NAMALWA (cell line): ENCODE measurements around the gene PLIN3.
"Not testable (repeated sequence)": the region's sequence is repeated elsewhere in the genome, so short reads cannot be mapped to it uniquely, and the experiment has no call there.

Experiments
- DNase-seq: peaks from one replicate; pipeline ENCODE4 v3.0.0-alpha.2; 2015; ENCODE audit warnings: low spot score

PLIN3 gene

GRCh38 chr19:4891066-4891465 is 23.6 kb upstream of the PLIN3 start:
- no peak for DNase-seq

- no peak for DNase-seq
Measured at GRCh38 chr19:4889034-4889815, 21.8 kb upstream of the PLIN3 start.

GRCh38 chr19:4887803-4888202 is 20.3 kb upstream of the PLIN3 start:
- DNase-seq = not testable (repeated sequence)

GRCh38 chr19:4884993-4885392 is 17.5 kb upstream of the PLIN3 start:
- not testable (repeated sequence) for DNase-seq

GRCh38 chr19:4882874-4883273 is 15.4 kb upstream of the PLIN3 start:
- not testable (repeated sequence) for DNase-seq

- no peak for DNase-seq
Measured at GRCh38 chr19:4879041-4879440, 11.6 kb upstream of the PLIN3 start.

GRCh38 chr19:4878491-4878968 is 11.1 kb upstream of the PLIN3 start:
- DNase-seq = peak; percentile 81

GRCh38 chr19:4877753-4878490 is 10.5 kb upstream of the PLIN3 start:
- DNase-seq = no peak

GRCh38 chr19:4873930-4874329 is 6.5 kb upstream of the PLIN3 start:
- DNase-seq = no peak

- no peak for DNase-seq
Measured at GRCh38 chr19:4871711-4872110, 4.2 kb upstream of the PLIN3 start.

- DNase-seq = no peak
Measured at GRCh38 chr19:4870025-4870700, 2.7 kb upstream of the PLIN3 start.

- DNase-seq = no peak
Measured at GRCh38 chr19:4868286-4868834, 893 bp upstream of the PLIN3 start.

GRCh38 chr19:4866595-4867424 is 657 bp downstream of the PLIN3 start:
- peak; percentile 71 for DNase-seq

GRCh38 chr19:4861147-4861546 is 6.3 kb downstream of the PLIN3 start:
- no peak for DNase-seq

GRCh38 chr19:4859697-4860096 is 7.8 kb downstream of the PLIN3 start:
- DNase-seq = no peak

GRCh38 chr19:4856468-4856867 is 11.0 kb downstream of the PLIN3 start:
- not testable (repeated sequence) for DNase-seq

GRCh38 chr19:4853506-4853905 is 14.0 kb downstream of the PLIN3 start:
- DNase-seq = not testable (repeated sequence)

- no peak for DNase-seq
Measured at GRCh38 chr19:4852484-4852883, 15.0 kb downstream of the PLIN3 start.

- DNase-seq = peak; percentile 82
Measured at GRCh38 chr19:4851551-4852290, 15.7 kb downstream of the PLIN3 start.

GRCh38 chr19:4849019-4849418 is 18.4 kb downstream of the PLIN3 start:
- no peak for DNase-seq
